Ectodermal cell (in vitro differentiated cells): ENCODE data around the gene WAS.
"Not testable (repeated sequence)": the region's sequence is repeated elsewhere in the genome, so short reads cannot be mapped to it uniquely, and the experiment has no call there.

Experiments used
- H3K27ac ChIP-seq: 2 replicates; pipeline ENCODE4 v1.7.0; 2013; ENCODE audit warnings: mild to moderate bottlenecking, low read depth, low read length; ENCODE audit not compliant: insufficient read depth, poor library complexity, severe bottlenecking
- H3K27me3 ChIP-seq: 2 replicates; pipeline ENCODE4 v1.7.0; 2013; ENCODE audit warnings: mild to moderate bottlenecking, low read length; ENCODE audit not compliant: insufficient read depth, control insufficient read depth, poor library complexity, severe bottlenecking
- H3K36me3 ChIP-seq: one replicate; pipeline ENCODE4 v1.7.0; 2013; ENCODE audit warnings: low read length; ENCODE audit not compliant: control insufficient read depth, insufficient read depth
- H3K4me1 ChIP-seq: one replicate; pipeline ENCODE4 v1.7.0; 2013; ENCODE audit warnings: low read length; ENCODE audit not compliant: control insufficient read depth, insufficient read depth
- H3K4me3 ChIP-seq: 2 replicates; pipeline ENCODE4 v1.7.0; 2013; ENCODE audit warnings: low read depth, low read length, control low read depth; ENCODE audit not compliant: insufficient read depth
- H3K9me3 ChIP-seq: 2 replicates; pipeline ENCODE4 v1.7.0; 2013; ENCODE audit warnings: mild to moderate bottlenecking, low read length, moderate library complexity; ENCODE audit not compliant: control insufficient read depth
- WGBS, 2 experiments: methylation state at CpG; one replicate each; pipeline ENCODE4 v1.1.7; 2013; ENCODE audit warnings: missing lambda C conversion rate in 2 of 2; 5-methylcytosine and 5-hydroxymethylcytosine counted together

Gene WAS

GRCh38 chrX:48681539-48682183 is 1.9 kb upstream of the WAS start:
- WGBS, 2 experiments = 91 to 92% methylated on average over 10 of the region's 10 CpGs
- no peaks in the 10 kb centered on the region for H3K27me3 ChIP-seq
- no peaks in the 10 kb centered on the region for H3K36me3 ChIP-seq
- no peaks in the 10 kb centered on the region for H3K4me1 ChIP-seq
- H3K9me3 ChIP-seq = no peaks in the 10 kb centered on the region
- H3K4me3 ChIP-seq = no peak overlapping the region
- H3K27ac ChIP-seq = no peak overlapping the region

- H3K27me3 ChIP-seq, H3K27ac ChIP-seq, H3K4me3 ChIP-seq, H3K36me3 ChIP-seq, H3K9me3 ChIP-seq, H3K4me1 ChIP-seq: not testable (repeated sequence)
- 89 to 93% methylated on average over 12 of the region's 12 CpGs for WGBS, 2 experiments
Measured at GRCh38 chrX:48682795-48683194, 804 bp upstream of the WAS start.

- no peaks in the 10 kb centered on the region for H3K9me3 ChIP-seq
- 85 to 89% methylated on average over 7 of the region's 7 CpGs for WGBS, 2 experiments
- no peak overlapping the region for H3K4me3 ChIP-seq
- H3K27me3 ChIP-seq = no peaks in the 10 kb centered on the region
- no peak overlapping the region for H3K27ac ChIP-seq
- H3K4me1 ChIP-seq = no peaks in the 10 kb centered on the region
- H3K36me3 ChIP-seq = no peaks in the 10 kb centered on the region
Measured at GRCh38 chrX:48684134-48684533, 535 bp downstream of the WAS start.

- Histone ChIP-seq H3K27me3 (no peaks in the 10 kb centered on the region), H3K4me1 (no peaks in the 10 kb centered on the region), H3K4me3 (no peak overlapping the region), H3K36me3 (no peaks in the 10 kb centered on the region), H3K9me3 (no peaks in the 10 kb centered on the region), H3K27ac (no peak overlapping the region)
- WGBS, 2 experiments = 92% methylated on average over 11 to 12 of the region's 12 CpGs
Measured at GRCh38 chrX:48685416-48685815, 1.8 kb downstream of the WAS start.

GRCh38 chrX:48688531-48689150 is 5.0 kb downstream of the WAS start:
- no peaks in the 10 kb centered on the region for H3K36me3 ChIP-seq
- 71 to 75% methylated on average over 5 to 17 of the region's 19 CpGs for WGBS, 2 experiments

GRCh38 chrX:48689208-48689920 is 5.8 kb downstream of the WAS start:
- Histone ChIP-seq H3K4me1 (no peaks in the 10 kb centered on the region), H3K27ac (no peak overlapping the region), H3K36me3 (no peaks in the 10 kb centered on the region), H3K9me3 (no peaks in the 10 kb centered on the region), H3K4me3 (no peak overlapping the region), H3K27me3 (no peaks in the 10 kb centered on the region)
- WGBS, 2 experiments = 62 to 67% methylated on average over 10 to 11 of the region's 11 CpGs

More at GRCh38 chrX:48688531-48689150, 5.0 kb downstream of the WAS start:
- Histone ChIP-seq H3K4me1 (no peaks in the 10 kb centered on the region), H3K4me3 (no peak overlapping the region), H3K9me3 (no peaks in the 10 kb centered on the region), H3K27me3 (no peaks in the 10 kb centered on the region), H3K27ac (no peak overlapping the region)

- 89 to 100% methylated on average over 5 of the region's 5 CpGs for WGBS, 2 experiments
- H3K4me1 ChIP-seq, H3K9me3 ChIP-seq, H3K27me3 ChIP-seq, H3K4me3 ChIP-seq, H3K27ac ChIP-seq, H3K36me3 ChIP-seq: not testable (repeated sequence)
Measured at GRCh38 chrX:48691746-48692145, 8.1 kb downstream of the WAS start.

GRCh38 chrX:48694776-48695533 is 11.4 kb downstream of the WAS start:
- Histone ChIP-seq H3K9me3 (no peaks in the 10 kb centered on the region), H3K4me1 (peaks cover 5% of the 10 kb centered on the region), H3K27ac (no peak overlapping the region), H3K27me3 (peaks cover 3% of the 10 kb centered on the region), H3K4me3 (no peak overlapping the region), H3K36me3 (no peaks in the 10 kb centered on the region)
- 63 to 67% methylated on average over 15 of the region's 15 CpGs for WGBS, 2 experiments

- Histone ChIP-seq H3K27ac (no peak overlapping the region), H3K36me3 (no peaks in the 10 kb centered on the region), H3K4me3 (peak overlapping the region; percentile 62), H3K9me3 (no peaks in the 10 kb centered on the region), H3K4me1 (peaks cover 5% of the 10 kb centered on the region), H3K27me3 (peaks cover 3% of the 10 kb centered on the region)
- WGBS, 2 experiments = 63% methylated on average over 14 of the region's 14 CpGs
Measured at GRCh38 chrX:48695534-48695896, 11.9 kb downstream of the WAS start.

- peak overlapping the region; percentile 26 for H3K27ac ChIP-seq
- 13 to 19% methylated on average over 8 of the region's 8 CpGs for WGBS, 2 experiments
- peaks cover 5% of the 10 kb centered on the region for H3K4me1 ChIP-seq
- no peaks in the 10 kb centered on the region for H3K36me3 ChIP-seq
- H3K4me3 ChIP-seq = peak overlapping the region; percentile 62
- no peaks in the 10 kb centered on the region for H3K9me3 ChIP-seq
- H3K27me3 ChIP-seq = peaks cover 3% of the 10 kb centered on the region
Measured at GRCh38 chrX:48695925-48696300, 12.3 kb downstream of the WAS start.
